Endothelial cell of umbilical vein (primary cell): ENCODE measurements around the gene PXN.

Source experiments
- EZH2 ChIP-seq: IDR thresholded peaks from 2 replicates; pipeline ENCODE4 v1.6.1; 2012; ENCODE audit warnings: borderline replicate concordance, low read depth, mild to moderate bottlenecking, moderate library complexity, low read length, inconsistent platforms; ENCODE audit not compliant: severe bottlenecking
- MYC ChIP-seq: IDR thresholded peaks from one replicate; pipeline ENCODE4 v1.6.1; 2011; ENCODE audit warnings: mild to moderate bottlenecking, low read depth, low read length
- POLR2A ChIP-seq: IDR thresholded peaks from 2 replicates; pipeline ENCODE4 v1.6.1; 2012; ENCODE audit warnings: low read depth, mild to moderate bottlenecking, control low read depth, low read length
- TF ChIP-seq, protein P1 (sequence below), 2 donors: IDR thresholded peaks; 1 replicate in 1 of 2; 2 replicates in 1 of 2; pipeline ENCODE4 v1.5.1; 2011; ENCODE audit warnings: low read length in 2 of 2, mild to moderate bottlenecking in 2 of 2, moderate library complexity in 2 of 2, control low read depth in 1 of 2, inconsistent platforms in 1 of 2, low read depth in 1 of 2; ENCODE audit not compliant: insufficient read depth in 1 of 2; ENCODE audit errors: extremely low read depth in 1 of 2

DNA sequence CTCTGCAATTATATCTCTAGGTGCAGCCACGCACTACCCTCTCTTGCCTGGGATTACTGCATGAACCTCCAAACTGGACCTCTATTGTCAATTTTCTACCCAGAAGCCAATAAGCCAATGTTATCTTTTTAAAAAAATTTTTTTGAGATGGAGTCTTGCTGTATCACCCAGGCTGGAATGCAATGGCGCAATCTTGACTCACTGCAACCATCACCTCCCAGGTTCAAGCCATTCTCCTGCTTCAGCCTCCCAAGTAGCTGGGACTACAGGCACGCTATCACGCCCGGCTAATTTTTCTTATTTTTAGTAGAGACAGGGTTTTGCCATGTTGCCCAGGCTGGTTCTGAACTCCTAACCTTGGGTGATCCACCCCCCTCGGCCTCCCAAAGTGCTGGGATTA lies 11.2 kb upstream of the PXN start:
- TF ChIP-seq POLR2A (no peak), MYC (no peak), EZH2 (no peak)
- TF ChIP-seq, protein P1, sequence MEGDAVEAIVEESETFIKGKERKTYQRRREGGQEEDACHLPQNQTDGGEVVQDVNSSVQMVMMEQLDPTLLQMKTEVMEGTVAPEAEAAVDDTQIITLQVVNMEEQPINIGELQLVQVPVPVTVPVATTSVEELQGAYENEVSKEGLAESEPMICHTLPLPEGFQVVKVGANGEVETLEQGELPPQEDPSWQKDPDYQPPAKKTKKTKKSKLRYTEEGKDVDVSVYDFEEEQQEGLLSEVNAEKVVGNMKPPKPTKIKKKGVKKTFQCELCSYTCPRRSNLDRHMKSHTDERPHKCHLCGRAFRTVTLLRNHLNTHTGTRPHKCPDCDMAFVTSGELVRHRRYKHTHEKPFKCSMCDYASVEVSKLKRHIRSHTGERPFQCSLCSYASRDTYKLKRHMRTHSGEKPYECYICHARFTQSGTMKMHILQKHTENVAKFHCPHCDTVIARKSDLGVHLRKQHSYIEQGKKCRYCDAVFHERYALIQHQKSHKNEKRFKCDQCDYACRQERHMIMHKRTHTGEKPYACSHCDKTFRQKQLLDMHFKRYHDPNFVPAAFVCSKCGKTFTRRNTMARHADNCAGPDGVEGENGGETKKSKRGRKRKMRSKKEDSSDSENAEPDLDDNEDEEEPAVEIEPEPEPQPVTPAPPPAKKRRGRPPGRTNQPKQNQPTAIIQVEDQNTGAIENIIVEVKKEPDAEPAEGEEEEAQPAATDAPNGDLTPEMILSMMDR (IDR thresholded peaks at IDR 0.05; ENCODE audit: extremely low read depth in 1 of 2, insufficient read depth in 1 of 2, low read depth in 1 of 2, low read length in 2 of 2), result no peak
